Type B pancreatic cell (in vitro differentiated cells): ENCODE measurements around the gene ST8SIA1. TPM values are rescaled to one million over a fixed set of nuclear protein-coding genes. Genes with fewer than 3 reads are reported as not detected.

Experiments used
- DNase-seq: peaks from one replicate; pipeline ENCODE4 v3.0.0; 2021; ENCODE audit warnings: mixed read lengths; ENCODE audit not compliant: unreplicated experiment; ENCODE audit errors: extremely low spot score
- H3K27ac Mint-ChIP-seq: 2 replicates; pipeline ENCODE4 v1.8.0; 2021; ENCODE audit warnings: mild to moderate bottlenecking, mixed read lengths
- H3K27me3 Mint-ChIP-seq: 2 replicates; pipeline ENCODE4 v1.8.0; 2021; ENCODE audit warnings: mixed read lengths
- H3K36me3 Mint-ChIP-seq: 2 replicates; pipeline ENCODE4 v1.8.0; 2021; ENCODE audit warnings: mixed read lengths
- H3K4me1 Mint-ChIP-seq: one replicate; pipeline ENCODE4 v1.8.0; 2021; ENCODE audit warnings: mixed read lengths; ENCODE audit not compliant: unreplicated experiment
- H3K4me3 Mint-ChIP-seq: 2 replicates; pipeline ENCODE4 v1.8.0; 2021; ENCODE audit warnings: mild to moderate bottlenecking, mixed read lengths
- H3K9me3 Mint-ChIP-seq: 2 replicates; pipeline ENCODE4 v1.8.0; 2021; ENCODE audit warnings: mixed read lengths
- CTCF ChIP-seq: fragments of 200-600 bp; sonication (generic); conservative IDR thresholded peaks from 2 replicates; pipeline ENCODE4 v1.5.0; 2021; ENCODE audit warnings: antibody characterized with exemption, mild to moderate bottlenecking
- total RNA-seq: library from RNA; stranded (reverse); gene quantifications from 2 replicates; pipeline ENCODE4 v1.2.1, GENCODE V29; 2021; ENCODE audit warnings: low replicate concordance

The ST8SIA1 gene
- total RNA-seq, 1 donor from 2014 or later: 6.3 TPM

GRCh38 chr12:22180705-22181104 is 153.8 kb downstream of the ST8SIA1 start:
- Mint-ChIP-seq H3K9me3 (no peaks in the 10 kb centered on the region), H3K4me3 (no peak overlapping the region), H3K36me3 (no peaks in the 10 kb centered on the region), H3K4me1 (no peaks in the 10 kb centered on the region), H3K27ac (no peak overlapping the region), H3K27me3 (no peaks in the 10 kb centered on the region)
- no peak for DNase-seq
- TF ChIP-seq CTCF: no peak

- DNase-seq: no peak
- Mint-ChIP-seq H3K4me1 (no peaks in the 10 kb centered on the region), H3K4me3 (no peak overlapping the region), H3K36me3 (no peaks in the 10 kb centered on the region), H3K9me3 (no peaks in the 10 kb centered on the region), H3K27ac (no peak overlapping the region), H3K27me3 (no peaks in the 10 kb centered on the region)
- no peak for TF ChIP-seq CTCF
Measured at GRCh38 chr12:22173177-22173576, 161.3 kb downstream of the ST8SIA1 start.

GRCh38 chr12:22172501-22172900 is 162.0 kb downstream of the ST8SIA1 start:
- no peak for DNase-seq
- no peak overlapping the region for H3K4me3 Mint-ChIP-seq
- no peak for TF ChIP-seq CTCF
- no peaks in the 10 kb centered on the region for H3K9me3 Mint-ChIP-seq
- no peaks in the 10 kb centered on the region for H3K4me1 Mint-ChIP-seq
- H3K27me3 Mint-ChIP-seq: no peaks in the 10 kb centered on the region
- no peak overlapping the region for H3K27ac Mint-ChIP-seq
- H3K36me3 Mint-ChIP-seq: no peaks in the 10 kb centered on the region

- TF ChIP-seq CTCF: no peak
- Mint-ChIP-seq H3K27me3 (no peaks in the 10 kb centered on the region), H3K4me3 (no peak overlapping the region), H3K4me1 (no peaks in the 10 kb centered on the region), H3K36me3 (no peaks in the 10 kb centered on the region), H3K9me3 (no peaks in the 10 kb centered on the region), H3K27ac (no peak overlapping the region)
- DNase-seq: no peak
Measured at GRCh38 chr12:22169376-22169775, 165.1 kb downstream of the ST8SIA1 start.

GRCh38 chr12:22164139-22164538 is 170.4 kb downstream of the ST8SIA1 start:
- no peak for DNase-seq
- Mint-ChIP-seq H3K36me3 (no peaks in the 10 kb centered on the region), H3K4me1 (peaks cover 4% of the 10 kb centered on the region), H3K27ac (no peak overlapping the region), H3K9me3 (no peaks in the 10 kb centered on the region), H3K4me3 (no peak overlapping the region), H3K27me3 (no peaks in the 10 kb centered on the region)
- TF ChIP-seq CTCF: no peak

- peaks cover 4% of the 10 kb centered on the region for H3K4me1 Mint-ChIP-seq
Measured at GRCh38 chr12:22163594-22163993, 170.9 kb downstream of the ST8SIA1 start.

More at GRCh38 chr12:22163594-22163993, 170.9 kb downstream of the ST8SIA1 start:
- TF ChIP-seq CTCF: no peak
- no peak overlapping the region for H3K4me3 Mint-ChIP-seq
- H3K27ac Mint-ChIP-seq: no peak overlapping the region
- DNase-seq: no peak
- H3K9me3 Mint-ChIP-seq: no peaks in the 10 kb centered on the region
- H3K36me3 Mint-ChIP-seq: no peaks in the 10 kb centered on the region
- H3K27me3 Mint-ChIP-seq: no peaks in the 10 kb centered on the region
